ENCODE results near the gene HEXB. TPM values are rescaled to one million over a fixed set of nuclear protein-coding genes. Genes with fewer than 3 reads are reported as not detected.

HEXB gene
- total and polyA plus RNA-seq, 2 donors (not counting 3 experiments of a cell fraction or from before 2014, with no cell fraction given) = 128 to 182 TPM

DNA sequence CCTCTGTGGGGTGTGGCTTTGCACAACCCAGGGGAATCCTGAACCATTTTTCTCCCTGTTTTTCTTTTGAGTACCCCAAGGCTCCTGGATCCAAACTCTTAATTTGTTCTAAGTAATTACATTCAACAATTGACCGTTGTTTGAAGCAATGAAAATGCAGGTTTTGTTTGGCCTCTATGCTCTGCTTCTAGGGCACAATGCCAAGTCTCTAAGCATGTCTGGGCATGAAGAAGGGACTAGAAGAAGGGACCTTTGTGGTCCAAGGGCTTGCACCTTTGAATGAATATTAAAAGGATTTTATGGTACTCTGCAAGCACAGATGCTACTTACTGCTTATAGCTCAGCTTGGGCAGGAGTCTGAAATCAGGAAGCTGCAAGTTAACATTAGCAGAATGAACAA, 37.9 kb upstream of the HEXB start:
- dilution Hi-C loops (cut with MboI; ENCODE audit: extremely low pct_ligation_motif_present, low sequenced_read_pairs) (no loop called here), intact Hi-C loops (cut with micrococcal nuclease) (loop anchor here (5.0 kb wide), 1 partner anchor 855 kb away; no protein-coding TSS in a partner anchor)
- no peaks in the 10 kb centered on the region for H3K79me2 ChIP-seq (ENCODE audit: control insufficient read depth, insufficient read depth, low read length)
- TF ChIP-seq, protein P1, sequence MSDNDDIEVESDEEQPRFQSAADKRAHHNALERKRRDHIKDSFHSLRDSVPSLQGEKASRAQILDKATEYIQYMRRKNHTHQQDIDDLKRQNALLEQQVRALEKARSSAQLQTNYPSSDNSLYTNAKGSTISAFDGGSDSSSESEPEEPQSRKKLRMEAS (IDR thresholded peaks at IDR 0.05; ENCODE audit: insufficient read depth, insufficient read length) = no peak
- no peak for TF ChIP-seq GATA2 (IDR thresholded peaks at IDR 0.05; ENCODE audit: insufficient read depth, insufficient read length, low read depth, low read length)
- TF ChIP-seq MYC (IDR thresholded peaks at IDR 0.05; ENCODE audit: low read depth, low read length) = no peak
- TF ChIP-seq POLR2A (IDR thresholded peaks at IDR 0.05; ENCODE audit: low read depth, low read length) = no peak
- TF ChIP-seq JUN (IDR thresholded peaks at IDR 0.05; ENCODE audit: borderline replicate concordance, insufficient read depth, insufficient read length, low read depth) = no peak
- no peak for TF ChIP-seq EZH2 (IDR thresholded peaks at IDR 0.05; ENCODE audit: borderline replicate concordance, low read depth, low read length, severe bottlenecking)
- TF ChIP-seq, protein P2, sequence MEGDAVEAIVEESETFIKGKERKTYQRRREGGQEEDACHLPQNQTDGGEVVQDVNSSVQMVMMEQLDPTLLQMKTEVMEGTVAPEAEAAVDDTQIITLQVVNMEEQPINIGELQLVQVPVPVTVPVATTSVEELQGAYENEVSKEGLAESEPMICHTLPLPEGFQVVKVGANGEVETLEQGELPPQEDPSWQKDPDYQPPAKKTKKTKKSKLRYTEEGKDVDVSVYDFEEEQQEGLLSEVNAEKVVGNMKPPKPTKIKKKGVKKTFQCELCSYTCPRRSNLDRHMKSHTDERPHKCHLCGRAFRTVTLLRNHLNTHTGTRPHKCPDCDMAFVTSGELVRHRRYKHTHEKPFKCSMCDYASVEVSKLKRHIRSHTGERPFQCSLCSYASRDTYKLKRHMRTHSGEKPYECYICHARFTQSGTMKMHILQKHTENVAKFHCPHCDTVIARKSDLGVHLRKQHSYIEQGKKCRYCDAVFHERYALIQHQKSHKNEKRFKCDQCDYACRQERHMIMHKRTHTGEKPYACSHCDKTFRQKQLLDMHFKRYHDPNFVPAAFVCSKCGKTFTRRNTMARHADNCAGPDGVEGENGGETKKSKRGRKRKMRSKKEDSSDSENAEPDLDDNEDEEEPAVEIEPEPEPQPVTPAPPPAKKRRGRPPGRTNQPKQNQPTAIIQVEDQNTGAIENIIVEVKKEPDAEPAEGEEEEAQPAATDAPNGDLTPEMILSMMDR (IDR thresholded peaks at IDR 0.05; ENCODE audit: extremely low read depth in 1 of 2, insufficient read depth in 1 of 2, low read depth in 1 of 2, low read length in 2 of 2) = no peak
- TF ChIP-seq FOS (IDR thresholded peaks at IDR 0.05; ENCODE audit: borderline replicate concordance, insufficient read depth, low read length) = no peak
- no peak for TF ChIP-seq POLR2AphosphoS5 (IDR thresholded peaks at IDR 0.05; ENCODE audit: insufficient read depth, low read depth, low read length)
- no peak overlapping the region for H3K27ac ChIP-seq (ENCODE audit: insufficient read depth, low read depth, low read length)
- no peaks in the 10 kb centered on the region for H4K20me1 ChIP-seq (replicated peaks; ENCODE audit: control insufficient read depth, extremely low read depth, insufficient read depth, low read length)
- H3K9me1 ChIP-seq (replicated peaks; ENCODE audit: control insufficient read depth, extremely low read depth, insufficient read depth, low read length) = no peaks in the 10 kb centered on the region
- no peak overlapping the region for H3K4me3 ChIP-seq (replicated peaks in 1 of 3; ENCODE audit: insufficient read depth in 1 of 3, low read depth in 1 of 3, low read length in 3 of 3)
- H3K4me1 ChIP-seq (ENCODE audit: control insufficient read depth, extremely low read depth, insufficient read depth, low read length) = peaks cover 23% of the 10 kb centered on the region
- no peak overlapping the region for H3K4me2 ChIP-seq (ENCODE audit: insufficient read depth, low read length)
- no peaks in the 10 kb centered on the region for H3K27me3 ChIP-seq (ENCODE audit: control insufficient read depth in 2 of 2, insufficient read depth in 2 of 2, low read length in 2 of 2)
- H2AFZ ChIP-seq (ENCODE audit: low read depth, low read length) = peak overlapping the region; percentile 5
- no TSS peak for BruUV-seq (replicated peaks)
- no peaks in the 10 kb centered on the region for H3K9me3 ChIP-seq (replicated peaks; ENCODE audit: control insufficient read depth, insufficient read depth, low read length)
- DNase-seq (ENCODE audit: low read depth, low spot score) (peak; percentile 31), FAIRE-seq (no peak)
- no peaks in the 10 kb centered on the region for H3K36me3 ChIP-seq (ENCODE audit: control insufficient read depth in 2 of 2, extremely low read depth in 1 of 2, insufficient read depth in 2 of 2, low read length in 2 of 2)
- POLR2A ChIA-PET = no interaction called here
- H3K9ac ChIP-seq (replicated peaks; ENCODE audit: extremely low read depth, insufficient read depth, low read length) = no peak overlapping the region
- CTCF ChIA-PET = interaction anchor here (1.1 to 2.9 kb wide), 5 partner anchors 611 to 745 kb away, joined by 3 to 26 read pairs (median 3); no protein-coding TSS in a partner anchor
